Measurements from ENCODE around the gene RBM27.
"Not testable (repeated sequence)": the region's sequence is repeated elsewhere in the genome, so short reads cannot be mapped to it uniquely, and the experiment has no call there.

The RBM27 gene

DNA sequence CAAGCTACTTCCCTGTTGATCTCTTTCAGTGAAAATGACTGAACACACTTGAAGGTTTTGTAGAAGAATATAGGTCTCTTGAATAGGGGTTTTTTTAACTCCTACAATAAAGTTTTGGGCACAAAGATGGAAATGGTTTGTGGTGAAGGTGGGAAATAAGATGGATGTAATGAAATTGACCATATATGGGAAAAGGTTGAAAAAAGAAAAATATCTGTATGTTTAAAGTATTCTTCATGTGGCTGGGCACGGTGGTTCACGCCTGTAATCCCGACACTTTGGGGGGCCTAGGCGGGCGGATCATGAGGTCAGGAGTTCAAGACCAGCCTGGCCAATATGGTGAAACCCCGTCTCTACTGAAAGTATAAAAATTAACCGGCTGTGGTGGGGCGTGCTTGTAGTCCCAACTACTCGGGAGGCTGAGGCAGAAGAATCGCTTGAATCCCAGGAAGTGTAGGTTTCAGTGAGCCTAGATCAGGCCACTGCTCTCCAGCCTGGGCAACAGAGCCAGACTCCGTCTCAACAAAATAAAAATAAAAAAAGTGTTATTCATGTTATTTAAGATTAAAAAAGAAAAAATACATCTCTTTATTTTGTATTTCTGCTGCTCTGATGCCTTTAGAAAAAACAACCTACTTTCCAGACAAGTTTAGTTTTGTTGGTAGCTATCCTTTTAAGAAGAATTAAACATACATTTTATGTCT, 2.2 kb downstream of the RBM27 start:
- DNase-seq (ENCODE audit: low spot score): no peak

DNA sequence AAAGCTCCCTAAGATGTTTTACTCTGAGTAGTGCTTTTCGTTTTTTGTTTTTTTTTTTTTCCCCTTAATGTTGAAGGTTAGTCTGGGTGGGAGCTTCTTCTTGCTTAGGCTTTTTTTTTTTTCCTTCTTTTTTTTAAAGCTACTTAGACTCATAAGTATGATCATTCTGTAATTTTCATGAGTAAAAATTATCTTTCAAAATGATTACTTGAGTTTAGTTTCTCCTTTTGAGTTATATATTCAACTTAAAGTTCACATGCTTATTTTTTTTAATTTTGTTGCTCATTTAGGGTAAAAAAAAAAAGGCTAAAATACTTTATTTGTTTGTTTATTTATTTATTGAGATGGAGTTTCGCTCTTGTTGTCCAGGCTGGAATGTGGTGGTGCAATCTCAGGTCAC, 2.9 kb downstream of the RBM27 start:
- no peak for DNase-seq (ENCODE audit: low spot score)

DNA sequence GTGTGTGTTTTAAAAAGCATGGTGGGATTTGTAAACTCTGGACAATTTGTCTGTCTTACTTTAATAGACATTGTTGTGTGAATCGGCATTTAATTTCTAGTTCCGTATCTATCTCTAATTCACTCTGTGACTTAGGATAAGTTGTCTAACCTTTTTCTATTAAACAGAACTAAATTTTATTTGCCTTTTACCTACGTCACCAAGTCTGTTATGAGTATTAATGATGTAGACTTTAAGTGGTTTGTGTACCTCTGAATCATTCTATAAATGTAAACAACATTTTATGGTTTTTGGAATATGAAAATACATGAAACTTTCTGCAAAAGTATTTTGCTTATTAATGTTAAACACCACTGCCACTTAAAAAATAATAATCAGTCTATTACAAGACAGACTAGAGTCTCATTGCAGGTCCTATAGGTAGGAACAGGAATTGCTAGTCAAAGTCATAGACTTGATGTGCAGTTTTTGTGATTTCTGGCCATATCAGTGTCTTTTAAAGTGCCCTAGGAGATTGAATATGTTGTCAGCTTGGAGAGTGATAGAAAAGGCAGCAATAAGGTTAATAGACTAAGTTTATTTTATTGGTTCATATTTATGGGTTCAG, 5.6 kb downstream of the RBM27 start:
- no peak for DNase-seq (ENCODE audit: low spot score)

GRCh38 chr5:146209714-146210113, 6.3 kb downstream of the RBM27 start:
- DNase-seq (ENCODE audit: low spot score): no peak

DNA sequence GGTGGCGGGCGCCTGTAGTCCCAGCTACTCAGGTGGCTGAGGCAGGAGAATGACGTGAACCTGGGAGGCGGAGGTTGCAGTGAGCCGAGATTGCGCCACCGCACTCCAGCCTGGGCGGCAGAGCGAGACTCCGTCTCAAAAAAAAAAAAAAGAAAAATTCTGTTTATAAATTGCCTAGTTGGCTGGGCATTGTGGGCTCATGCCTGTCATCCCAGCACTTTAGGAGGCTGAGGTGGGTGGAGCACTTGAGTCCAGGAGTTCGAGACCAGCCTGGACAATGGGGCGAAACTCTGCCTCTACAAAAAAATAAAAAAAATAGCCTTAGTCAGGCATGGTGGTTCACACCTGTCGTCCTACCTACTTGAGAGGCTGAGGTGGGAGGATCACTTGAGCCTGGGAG, 7.4 kb downstream of the RBM27 start:
- not testable (repeated sequence) for DNase-seq (ENCODE audit: low spot score)

DNA sequence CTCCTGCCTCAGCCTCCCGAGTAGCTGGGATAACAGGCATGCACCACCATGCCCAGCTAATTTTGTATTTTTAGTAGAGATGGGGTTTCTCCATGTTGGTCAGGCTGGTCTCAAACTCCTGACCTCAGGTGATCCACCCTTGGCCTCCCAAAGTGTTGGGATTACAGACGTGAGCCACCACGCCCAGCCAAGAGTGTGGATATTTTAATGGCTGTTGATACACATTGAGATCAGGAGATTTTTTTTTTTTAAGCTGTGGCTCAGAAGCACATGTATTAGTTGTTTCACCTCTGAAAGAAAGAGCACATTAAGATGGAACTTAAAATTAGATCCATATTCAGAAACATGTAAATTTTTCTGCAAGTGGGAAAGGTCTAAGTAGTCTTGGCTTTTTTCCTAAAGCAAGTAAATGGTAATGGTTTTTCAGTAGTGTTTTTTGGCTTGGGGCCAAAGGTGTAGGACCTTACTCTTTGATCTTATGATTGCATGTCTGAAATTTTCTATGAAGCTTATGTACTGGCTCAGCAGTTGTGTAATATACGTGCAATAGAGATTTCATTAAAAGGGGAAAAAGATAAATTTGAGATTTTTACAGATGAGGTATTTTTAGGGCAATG, 9.9 kb downstream of the RBM27 start:
- no peak for DNase-seq (ENCODE audit: low spot score)

DNA sequence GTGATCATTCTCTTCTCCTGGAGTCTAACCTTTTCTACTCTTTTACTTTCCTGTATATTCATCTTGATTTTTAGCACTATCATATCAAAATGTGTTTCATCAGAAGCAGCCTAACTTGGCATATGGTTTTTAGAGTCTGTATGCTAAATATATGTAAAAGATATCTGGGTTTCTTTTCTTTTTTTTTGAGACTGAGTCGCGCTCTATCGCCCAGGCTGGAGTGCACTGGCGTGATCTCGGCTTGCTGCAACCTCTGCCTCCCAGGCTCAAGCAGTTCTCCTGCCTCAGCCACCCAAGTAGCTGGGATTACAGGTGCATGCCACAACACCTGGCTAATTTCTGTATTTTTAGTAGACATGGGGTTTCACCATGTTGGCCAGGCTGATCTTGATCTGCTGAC, 11.5 kb downstream of the RBM27 start:
- DNase-seq (ENCODE audit: low spot score): not testable (repeated sequence)

GRCh38 chr5:146218168-146218567, 14.8 kb downstream of the RBM27 start:
- DNase-seq (ENCODE audit: low spot score): no peak

GRCh38 chr5:146219243-146219642, 15.8 kb downstream of the RBM27 start:
- no peak for DNase-seq (ENCODE audit: low spot score)

GRCh38 chr5:146221234-146221633, 17.8 kb downstream of the RBM27 start:
- DNase-seq (ENCODE audit: low spot score): no peak

- DNase-seq (ENCODE audit: low spot score): no peak
Observed at GRCh38 chr5:146222005-146222404, 18.6 kb downstream of the RBM27 start.

- DNase-seq (ENCODE audit: low spot score): no peak
Observed at GRCh38 chr5:146223179-146223578, 19.8 kb downstream of the RBM27 start.

DNA sequence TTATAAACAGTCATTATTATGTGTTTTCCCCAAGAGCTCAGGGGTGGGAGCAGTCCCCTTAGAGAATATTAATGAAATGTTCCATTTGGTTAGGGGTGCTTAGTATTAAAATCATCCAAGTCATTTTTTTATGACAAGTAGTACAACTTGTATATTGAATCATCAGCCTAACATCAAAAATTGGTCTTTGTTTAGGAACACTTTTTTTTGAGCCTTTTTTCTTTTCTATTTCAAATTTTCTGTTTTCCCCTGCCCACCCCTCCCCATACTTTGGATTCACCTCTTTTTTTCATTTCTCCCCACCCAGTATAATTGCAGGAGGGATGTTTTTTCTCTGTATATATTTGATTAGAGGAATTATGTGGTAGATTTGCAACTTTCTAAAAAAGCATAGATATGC, 25.8 kb downstream of the RBM27 start:
- DNase-seq (ENCODE audit: low spot score): no peak

DNA sequence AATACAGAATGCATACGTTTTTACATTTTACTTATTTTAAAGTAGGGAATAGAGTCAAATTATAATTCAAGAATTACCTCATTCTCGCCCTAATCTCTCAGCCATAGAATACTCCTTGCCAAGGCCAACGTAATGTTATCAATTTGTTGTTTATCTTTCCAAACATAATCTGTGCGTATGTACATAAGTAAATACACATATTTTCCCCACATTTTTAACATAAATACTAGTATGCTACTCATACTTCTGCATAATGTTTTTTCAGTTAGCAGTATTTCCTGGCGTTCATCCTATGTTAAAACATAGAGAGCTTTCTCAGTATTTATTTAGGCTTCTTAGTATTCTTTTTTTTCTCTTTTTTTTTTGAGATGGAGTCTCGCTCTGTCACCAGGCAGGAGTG, 28.8 kb downstream of the RBM27 start:
- DNase-seq (ENCODE audit: low spot score): no peak

- DNase-seq (ENCODE audit: low spot score): no peak
Observed at GRCh38 chr5:146233441-146233840, 30.0 kb downstream of the RBM27 start.

DNA sequence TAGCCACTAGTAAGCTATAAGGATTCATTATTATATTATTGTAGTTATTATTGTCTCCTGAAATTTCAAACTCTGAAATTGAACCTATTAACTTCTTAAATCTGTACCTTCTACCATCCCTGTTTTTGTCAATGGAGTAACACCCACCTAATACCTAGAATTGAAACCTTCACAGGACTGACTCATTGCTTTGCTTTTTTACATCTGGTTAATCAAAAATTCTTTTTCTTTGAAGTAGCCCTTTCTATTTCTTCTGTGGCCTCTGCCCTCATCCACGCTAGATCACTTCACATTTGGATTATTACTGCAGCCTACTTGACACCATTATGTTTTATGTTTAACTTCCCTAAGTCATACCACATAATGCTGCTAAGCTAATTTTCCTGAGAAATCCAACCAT, 35.6 kb downstream of the RBM27 start:
- DNase-seq (ENCODE audit: low spot score): no peak

- DNase-seq (ENCODE audit: low spot score): no peak
Observed at GRCh38 chr5:146240951-146241350, 37.5 kb downstream of the RBM27 start.

DNA sequence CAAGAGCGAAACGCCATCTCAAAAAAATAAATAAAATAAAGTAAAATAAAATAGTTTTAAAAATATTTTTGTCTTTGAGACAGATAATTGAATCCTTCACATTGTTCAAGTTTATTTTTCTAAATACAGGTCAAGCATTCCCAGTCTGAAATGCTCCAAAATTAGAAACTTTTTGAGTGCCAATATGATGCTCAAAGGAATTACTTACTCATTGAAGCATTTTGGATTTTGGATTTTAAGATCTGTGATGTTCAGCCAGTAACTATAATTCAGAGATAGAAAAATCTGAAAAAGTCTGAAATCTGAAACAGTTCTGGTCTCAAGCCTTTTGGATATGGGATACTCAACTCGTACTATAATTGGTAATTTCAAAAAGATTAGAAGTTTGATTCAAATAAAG, 39.8 kb downstream of the RBM27 start:
- DNase-seq (ENCODE audit: low spot score): no peak

DNA sequence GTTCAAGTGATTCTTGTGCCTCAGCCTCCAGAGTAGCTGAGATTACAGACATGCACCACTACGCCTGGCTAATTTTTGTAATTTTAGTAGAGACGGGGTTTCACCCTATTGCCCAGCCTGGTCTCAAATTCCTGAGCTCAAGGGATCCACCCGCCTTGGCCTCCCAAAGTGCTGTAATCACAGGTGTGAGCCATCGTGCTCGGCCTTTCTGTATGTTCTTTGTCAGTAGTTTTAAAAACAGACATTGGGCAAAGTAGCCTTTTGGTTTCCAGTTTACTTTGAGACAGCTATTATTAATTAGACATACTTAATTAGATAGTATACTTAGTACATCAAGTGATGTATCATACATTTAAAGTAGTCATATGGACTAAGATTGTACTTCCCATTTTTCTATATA, 45.2 kb downstream of the RBM27 start:
- DNase-seq (ENCODE audit: low spot score): no peak

GRCh38 chr5:146249801-146250200, 46.4 kb downstream of the RBM27 start:
- no peak for DNase-seq (ENCODE audit: low spot score)
